ENCODE results near the gene IQCM.

Gene IQCM

GRCh38 chr4:149815743-149816142 is at the start of gene IQCM:
IQCM (minus strand) TSS chr4:149815843; CDS start chr4:149742691, 73,152 bp downstream.
- H3K27me3 ChIP-seq (ENCODE audit: insufficient read depth, poor library complexity, severe bottlenecking) = no peaks in the 10 kb centered on the region
- H3K27ac ChIP-seq (ENCODE audit: poor library complexity, severe bottlenecking) = no peak within 1 kb of the TSS
- ATAC-seq (ENCODE audit: low read depth) (no peak), DNase-seq (ENCODE audit: low spot score) (no peak)
- H3K4me1 ChIP-seq (ENCODE audit: insufficient read depth, poor library complexity, severe bottlenecking) = no peaks in the 10 kb centered on the region
- H3K36me3 ChIP-seq (ENCODE audit: low read depth) = no peaks in the 10 kb centered on the region
- H3K9me3 ChIP-seq (ENCODE audit: severe bottlenecking) = no peaks in the 10 kb centered on the region
- TF ChIP-seq CTCF (IDR thresholded peaks at IDR 0.05; ENCODE audit: poor library complexity, severe bottlenecking) = no peak
- H3K4me3 ChIP-seq (ENCODE audit: severe bottlenecking) = no peak within 1 kb of the TSS

GRCh38 chr4:149857446-149857845 is 41.8 kb upstream of the IQCM start:
- TF ChIP-seq CTCF (IDR thresholded peaks at IDR 0.05; ENCODE audit: poor library complexity, severe bottlenecking) = no peak

GRCh38 chr4:149845743-149846142 is 30.1 kb upstream of the IQCM start:
- Histone ChIP-seq H3K27me3 (ENCODE audit: insufficient read depth, poor library complexity, severe bottlenecking) (no peaks in the 10 kb centered on the region), H3K36me3 (ENCODE audit: low read depth) (no peaks in the 10 kb centered on the region), H3K9me3 (ENCODE audit: severe bottlenecking) (no peaks in the 10 kb centered on the region), H3K27ac (ENCODE audit: poor library complexity, severe bottlenecking) (no peak overlapping the region), H3K4me3 (ENCODE audit: severe bottlenecking) (no peak overlapping the region), H3K4me1 (ENCODE audit: insufficient read depth, poor library complexity, severe bottlenecking) (no peaks in the 10 kb centered on the region)
- no peak for DNase-seq (ENCODE audit: low spot score)
- no peak for TF ChIP-seq CTCF (IDR thresholded peaks at IDR 0.05; ENCODE audit: poor library complexity, severe bottlenecking)
- ATAC-seq (ENCODE audit: low read depth) = no peak

More at GRCh38 chr4:149857446-149857845, 41.8 kb upstream of the IQCM start:
- no peak overlapping the region for H3K4me3 ChIP-seq (ENCODE audit: severe bottlenecking)
- peaks cover 2% of the 10 kb centered on the region for H3K9me3 ChIP-seq (ENCODE audit: severe bottlenecking)
- no peak overlapping the region for H3K27ac ChIP-seq (ENCODE audit: poor library complexity, severe bottlenecking)
- no peaks in the 10 kb centered on the region for H3K4me1 ChIP-seq (ENCODE audit: insufficient read depth, poor library complexity, severe bottlenecking)
- H3K36me3 ChIP-seq (ENCODE audit: low read depth) = no peaks in the 10 kb centered on the region
- ATAC-seq (ENCODE audit: low read depth) (no peak), DNase-seq (ENCODE audit: low spot score) (no peak)
- no peaks in the 10 kb centered on the region for H3K27me3 ChIP-seq (ENCODE audit: insufficient read depth, poor library complexity, severe bottlenecking)

GRCh38 chr4:149841686-149842085 is 26.0 kb upstream of the IQCM start:
- TF ChIP-seq CTCF (IDR thresholded peaks at IDR 0.05; ENCODE audit: poor library complexity, severe bottlenecking) = no peak
- H3K27ac ChIP-seq (ENCODE audit: poor library complexity, severe bottlenecking) = no peak overlapping the region
- no peak for ATAC-seq (ENCODE audit: low read depth)

GRCh38 chr4:149838036-149838435 is 22.4 kb upstream of the IQCM start:
- DNase-seq (ENCODE audit: low spot score) (no peak), ATAC-seq (ENCODE audit: low read depth) (no peak)
- Histone ChIP-seq H3K9me3 (ENCODE audit: severe bottlenecking) (no peaks in the 10 kb centered on the region), H3K4me3 (ENCODE audit: severe bottlenecking) (no peak overlapping the region), H3K36me3 (ENCODE audit: low read depth) (no peaks in the 10 kb centered on the region), H3K4me1 (ENCODE audit: insufficient read depth, poor library complexity, severe bottlenecking) (peaks cover 4% of the 10 kb centered on the region), H3K27me3 (ENCODE audit: insufficient read depth, poor library complexity, severe bottlenecking) (no peaks in the 10 kb centered on the region), H3K27ac (ENCODE audit: poor library complexity, severe bottlenecking) (no peak overlapping the region)
- no peak for TF ChIP-seq CTCF (IDR thresholded peaks at IDR 0.05; ENCODE audit: poor library complexity, severe bottlenecking)

More at GRCh38 chr4:149841686-149842085, 26.0 kb upstream of the IQCM start:
- Histone ChIP-seq H3K4me3 (ENCODE audit: severe bottlenecking) (no peak overlapping the region), H3K36me3 (ENCODE audit: low read depth) (no peaks in the 10 kb centered on the region), H3K9me3 (ENCODE audit: severe bottlenecking) (no peaks in the 10 kb centered on the region), H3K27me3 (ENCODE audit: insufficient read depth, poor library complexity, severe bottlenecking) (no peaks in the 10 kb centered on the region), H3K4me1 (ENCODE audit: insufficient read depth, poor library complexity, severe bottlenecking) (peaks cover 2% of the 10 kb centered on the region)
- DNase-seq (ENCODE audit: low spot score) = no peak
